Liver (tissue), 3 donors: ENCODE results near the gene SPAG16.

Experiments used
- CTCF ChIP-seq: fragments of 150-350 bp; IDR thresholded peaks from 2 replicates; pipeline ENCODE4 v1.5.1; 2017; ENCODE audit warnings: improper control_type of control experiment, low read depth, low read length; ENCODE audit not compliant: missing input control
- EGR1 ChIP-seq, 2 donors: IDR thresholded peaks; 2 replicates each; pipeline ENCODE4 v1.6.1; 2016 to 2018; ENCODE audit warnings: antibody characterized with exemption in 2 of 2, low read depth in 2 of 2
- FOXA1 ChIP-seq: IDR thresholded peaks from 2 replicates; pipeline ENCODE4 v1.6.1; 2016; ENCODE audit warnings: antibody characterized with exemption
- MAX ChIP-seq: IDR thresholded peaks from 2 replicates; pipeline ENCODE4 v1.6.1; 2016; ENCODE audit warnings: antibody characterized with exemption
- SP1 ChIP-seq: IDR thresholded peaks from 2 replicates; pipeline ENCODE4 v1.6.1; 2018; ENCODE audit warnings: antibody characterized with exemption, mild to moderate bottlenecking
- TAF1 ChIP-seq: conservative IDR thresholded peaks from 2 replicates; pipeline ENCODE4 v1.6.1; 2016; ENCODE audit warnings: antibody characterized with exemption, mild to moderate bottlenecking
- TF ChIP-seq, protein P1 (sequence below): IDR thresholded peaks from 2 replicates; pipeline ENCODE4 v1.6.1; 2016; ENCODE audit warnings: antibody characterized with exemption, mild to moderate bottlenecking
- donor health status: healthy.
- donor health status: healthy.

DNA sequence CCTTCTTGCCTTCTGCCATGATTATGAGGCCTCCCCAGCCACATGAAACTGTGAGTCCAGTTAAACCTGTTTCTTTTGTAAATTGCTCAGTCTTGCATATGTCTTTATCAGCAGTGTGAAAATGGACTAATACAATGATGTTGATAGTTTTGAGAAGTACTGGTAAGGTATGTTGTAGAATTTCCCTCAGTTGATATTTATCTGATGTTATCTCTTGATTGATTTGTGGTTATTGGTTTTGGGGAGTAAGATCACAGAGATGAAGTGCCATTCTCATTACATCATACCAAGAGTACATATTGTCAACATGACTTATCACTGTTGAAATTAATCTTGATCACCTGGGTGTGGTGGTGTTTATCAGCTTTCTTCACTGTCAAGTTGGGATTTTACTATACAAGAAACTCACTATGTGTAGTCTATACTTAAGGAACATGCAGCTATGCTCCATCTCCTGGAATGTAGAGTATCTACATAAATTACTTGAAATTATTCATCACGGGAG is 5.1 kb upstream of the SPAG16 start:
- no peak for TF ChIP-seq CTCF
- no peak for TF ChIP-seq EGR1 (IDR thresholded peaks at IDR 0.05; ENCODE audit: low read depth in 2 of 2)
- no peak for TF ChIP-seq FOXA1
- no peak for TF ChIP-seq MAX
- no peak for TF ChIP-seq TAF1
- no peak for TF ChIP-seq SP1
- TF ChIP-seq, protein P1, sequence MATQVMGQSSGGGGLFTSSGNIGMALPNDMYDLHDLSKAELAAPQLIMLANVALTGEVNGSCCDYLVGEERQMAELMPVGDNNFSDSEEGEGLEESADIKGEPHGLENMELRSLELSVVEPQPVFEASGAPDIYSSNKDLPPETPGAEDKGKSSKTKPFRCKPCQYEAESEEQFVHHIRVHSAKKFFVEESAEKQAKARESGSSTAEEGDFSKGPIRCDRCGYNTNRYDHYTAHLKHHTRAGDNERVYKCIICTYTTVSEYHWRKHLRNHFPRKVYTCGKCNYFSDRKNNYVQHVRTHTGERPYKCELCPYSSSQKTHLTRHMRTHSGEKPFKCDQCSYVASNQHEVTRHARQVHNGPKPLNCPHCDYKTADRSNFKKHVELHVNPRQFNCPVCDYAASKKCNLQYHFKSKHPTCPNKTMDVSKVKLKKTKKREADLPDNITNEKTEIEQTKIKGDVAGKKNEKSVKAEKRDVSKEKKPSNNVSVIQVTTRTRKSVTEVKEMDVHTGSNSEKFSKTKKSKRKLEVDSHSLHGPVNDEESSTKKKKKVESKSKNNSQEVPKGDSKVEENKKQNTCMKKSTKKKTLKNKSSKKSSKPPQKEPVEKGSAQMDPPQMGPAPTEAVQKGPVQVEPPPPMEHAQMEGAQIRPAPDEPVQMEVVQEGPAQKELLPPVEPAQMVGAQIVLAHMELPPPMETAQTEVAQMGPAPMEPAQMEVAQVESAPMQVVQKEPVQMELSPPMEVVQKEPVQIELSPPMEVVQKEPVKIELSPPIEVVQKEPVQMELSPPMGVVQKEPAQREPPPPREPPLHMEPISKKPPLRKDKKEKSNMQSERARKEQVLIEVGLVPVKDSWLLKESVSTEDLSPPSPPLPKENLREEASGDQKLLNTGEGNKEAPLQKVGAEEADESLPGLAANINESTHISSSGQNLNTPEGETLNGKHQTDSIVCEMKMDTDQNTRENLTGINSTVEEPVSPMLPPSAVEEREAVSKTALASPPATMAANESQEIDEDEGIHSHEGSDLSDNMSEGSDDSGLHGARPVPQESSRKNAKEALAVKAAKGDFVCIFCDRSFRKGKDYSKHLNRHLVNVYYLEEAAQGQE: no peak
